Stimulated activated CD4-positive, alpha-beta T cell treated with anti-CD3 and anti-CD28 coated beads, Interleukin-12 subunit alpha, Interleukin-12 subunit beta, amount 100 ng/mL, for 4 hours (primary cell): ENCODE results near the gene DAGLB.
"Not testable (repeated sequence)": the region's sequence is repeated elsewhere in the genome, so short reads cannot be mapped to it uniquely, and the experiment has no call there.

Source experiments
- DNase-seq: peaks from one replicate; pipeline ENCODE4 v3.0.0-alpha.2; 2020

DAGLB gene, protein sequence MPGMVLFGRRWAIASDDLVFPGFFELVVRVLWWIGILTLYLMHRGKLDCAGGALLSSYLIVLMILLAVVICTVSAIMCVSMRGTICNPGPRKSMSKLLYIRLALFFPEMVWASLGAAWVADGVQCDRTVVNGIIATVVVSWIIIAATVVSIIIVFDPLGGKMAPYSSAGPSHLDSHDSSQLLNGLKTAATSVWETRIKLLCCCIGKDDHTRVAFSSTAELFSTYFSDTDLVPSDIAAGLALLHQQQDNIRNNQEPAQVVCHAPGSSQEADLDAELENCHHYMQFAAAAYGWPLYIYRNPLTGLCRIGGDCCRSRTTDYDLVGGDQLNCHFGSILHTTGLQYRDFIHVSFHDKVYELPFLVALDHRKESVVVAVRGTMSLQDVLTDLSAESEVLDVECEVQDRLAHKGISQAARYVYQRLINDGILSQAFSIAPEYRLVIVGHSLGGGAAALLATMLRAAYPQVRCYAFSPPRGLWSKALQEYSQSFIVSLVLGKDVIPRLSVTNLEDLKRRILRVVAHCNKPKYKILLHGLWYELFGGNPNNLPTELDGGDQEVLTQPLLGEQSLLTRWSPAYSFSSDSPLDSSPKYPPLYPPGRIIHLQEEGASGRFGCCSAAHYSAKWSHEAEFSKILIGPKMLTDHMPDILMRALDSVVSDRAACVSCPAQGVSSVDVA

GRCh38 chr7:6447581-6448199 lies at the start of gene DAGLB:
Gene DAGLB, minus strand, starts transcription at chr7:6447954. Its CDS starts 112 bp downstream, at chr7:6447842.
- DNase-seq = peak; percentile 96

GRCh38 chr7:6497637-6497905 lies 49.8 kb upstream of the DAGLB start:
- no peak for DNase-seq

DNA sequence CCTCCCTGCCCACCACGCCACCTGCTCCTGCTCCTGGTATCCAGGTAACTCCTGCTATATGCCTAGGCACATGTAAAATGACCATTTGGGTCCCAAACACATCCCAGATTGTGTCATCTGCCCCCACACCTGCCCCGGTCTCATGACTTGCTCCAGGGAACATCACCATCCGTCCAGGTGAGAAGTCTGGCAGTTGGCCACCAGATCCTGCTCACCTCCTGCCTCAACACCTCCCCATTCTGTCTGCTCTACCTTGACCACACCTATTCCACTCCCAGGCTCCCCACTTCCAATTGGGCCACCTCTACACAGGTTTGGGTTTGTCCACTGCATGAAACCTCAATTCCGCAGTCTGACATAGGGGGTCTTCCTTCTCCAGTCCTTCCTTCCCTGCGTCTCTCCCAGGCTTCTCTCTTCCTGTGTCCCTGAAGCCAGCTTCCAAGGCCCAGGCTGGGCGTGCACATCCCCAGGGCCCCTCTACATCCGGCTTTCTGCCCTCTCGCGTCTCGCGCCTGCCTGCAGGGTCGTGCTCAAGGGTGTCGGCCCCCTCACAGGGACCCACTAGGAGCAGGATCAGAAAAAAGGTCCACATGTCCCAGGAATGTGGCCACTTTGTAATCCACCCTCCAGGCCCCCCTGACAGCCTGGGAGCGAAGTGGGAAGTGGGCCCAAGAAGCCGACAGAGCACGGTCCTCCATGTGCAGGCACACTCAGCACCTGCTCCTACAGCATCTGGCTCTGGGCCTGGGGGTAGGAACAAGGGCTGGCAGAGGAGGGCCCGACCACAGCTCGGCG lies 49.3 kb upstream of the DAGLB start:
- DNase-seq = no peak

- no peak for DNase-seq
Observed at GRCh38 chr7:6495597-6496262, 48.0 kb upstream of the DAGLB start.

DNA sequence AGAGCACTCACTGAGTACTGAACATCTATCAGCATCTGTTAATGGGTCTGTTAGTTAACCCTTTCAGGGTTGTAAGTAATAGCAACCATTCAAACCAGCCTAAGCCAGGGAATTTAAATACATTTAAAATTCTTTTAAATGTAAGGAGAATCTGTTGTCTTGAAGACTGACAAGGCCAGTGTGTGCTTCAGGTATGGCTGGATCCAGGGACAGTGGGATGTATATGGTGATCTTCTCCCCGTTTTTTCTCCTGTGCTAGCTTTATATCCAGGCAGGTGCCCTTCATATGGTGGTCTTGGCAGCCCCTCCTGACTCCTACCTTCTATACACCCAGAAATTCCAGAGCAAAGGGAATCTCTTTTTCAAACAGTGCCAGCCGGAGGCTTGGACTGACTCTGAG lies 46.6 kb upstream of the DAGLB start:
- no peak for DNase-seq

DNA sequence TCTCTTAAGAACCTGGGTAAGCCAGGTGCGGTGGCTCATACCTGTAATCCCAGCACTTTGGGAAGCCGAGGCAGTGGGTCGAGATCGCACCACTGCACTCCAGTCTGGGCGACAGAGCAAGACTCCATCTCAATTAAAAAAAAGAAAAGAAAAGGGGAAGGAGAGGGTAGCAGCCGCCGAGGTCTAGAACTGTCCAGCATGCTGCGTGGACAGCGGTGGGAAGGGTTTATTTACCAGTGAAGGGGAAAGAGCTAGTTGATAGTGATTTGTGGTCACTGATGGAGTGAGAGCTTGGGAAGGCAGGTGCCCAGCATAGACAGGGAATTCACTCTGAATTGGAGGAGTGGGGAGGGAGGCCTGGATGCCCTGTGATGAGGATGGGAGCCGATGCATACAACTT lies 43.4 kb upstream of the DAGLB start:
- DNase-seq = no peak

- no peak for DNase-seq
Observed at GRCh38 chr7:6489612-6490011, 41.9 kb upstream of the DAGLB start.

GRCh38 chr7:6487184-6487545 lies 39.4 kb upstream of the DAGLB start:
- DNase-seq = no peak

- DNase-seq = no peak
Observed at GRCh38 chr7:6486438-6487183, 38.9 kb upstream of the DAGLB start.

DNA sequence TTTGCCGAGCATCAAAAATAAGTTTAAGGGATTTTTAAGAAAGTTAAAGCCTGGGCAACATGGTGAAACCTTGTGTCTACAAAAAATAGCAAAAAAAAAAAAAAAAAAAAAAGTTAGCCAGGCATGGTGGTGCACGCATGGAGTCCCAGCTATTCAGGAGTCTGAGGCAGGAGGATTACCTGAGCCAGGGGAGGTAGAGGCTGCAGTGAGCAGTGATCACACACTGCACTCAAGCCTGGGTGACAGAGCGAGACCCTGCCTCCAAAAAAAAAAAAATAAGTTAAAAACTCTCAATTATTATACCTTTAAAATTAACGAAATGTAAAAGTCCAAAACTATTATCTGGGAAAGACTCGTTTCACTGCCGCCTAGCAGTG lies 35.0 kb upstream of the DAGLB start:
- DNase-seq = no peak

- DNase-seq = no peak
Observed at GRCh38 chr7:6482307-6482706, 34.6 kb upstream of the DAGLB start.

DNA sequence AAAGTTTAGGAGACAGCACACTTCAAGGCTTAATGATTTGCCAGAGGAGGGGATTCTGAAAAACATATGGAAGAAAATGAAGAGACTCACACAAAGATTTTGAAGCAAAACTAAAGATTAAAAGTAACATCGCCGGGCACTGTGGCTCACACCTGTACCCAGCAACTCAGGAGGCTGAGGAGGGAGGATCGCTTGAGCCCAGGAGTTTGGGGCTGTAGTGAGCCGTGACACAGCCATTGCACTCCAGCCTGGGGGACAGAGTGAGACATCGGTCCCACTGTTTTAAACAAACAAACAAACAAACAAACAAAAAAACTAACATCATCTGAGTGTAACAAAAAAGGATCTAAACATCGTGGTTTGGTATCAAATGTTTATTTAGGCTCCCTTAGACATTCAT lies 33.7 kb upstream of the DAGLB start:
- DNase-seq = no peak

DNA sequence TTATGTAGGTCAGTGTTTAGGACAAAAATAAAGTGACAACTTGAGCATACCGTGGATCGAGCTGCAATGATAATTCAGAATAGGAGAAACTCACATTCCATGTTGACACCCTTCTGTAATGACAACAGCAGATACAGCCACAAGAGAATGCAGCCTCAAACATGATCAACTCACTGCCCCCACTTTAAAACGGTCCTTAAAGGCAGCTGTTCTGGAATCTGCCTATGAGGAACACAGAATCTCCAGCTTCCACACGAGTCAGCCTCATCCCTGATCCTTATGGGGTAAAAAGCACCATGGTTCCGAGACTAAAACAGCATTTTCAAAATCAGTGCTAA lies 32.5 kb upstream of the DAGLB start:
- DNase-seq = no peak

DNA sequence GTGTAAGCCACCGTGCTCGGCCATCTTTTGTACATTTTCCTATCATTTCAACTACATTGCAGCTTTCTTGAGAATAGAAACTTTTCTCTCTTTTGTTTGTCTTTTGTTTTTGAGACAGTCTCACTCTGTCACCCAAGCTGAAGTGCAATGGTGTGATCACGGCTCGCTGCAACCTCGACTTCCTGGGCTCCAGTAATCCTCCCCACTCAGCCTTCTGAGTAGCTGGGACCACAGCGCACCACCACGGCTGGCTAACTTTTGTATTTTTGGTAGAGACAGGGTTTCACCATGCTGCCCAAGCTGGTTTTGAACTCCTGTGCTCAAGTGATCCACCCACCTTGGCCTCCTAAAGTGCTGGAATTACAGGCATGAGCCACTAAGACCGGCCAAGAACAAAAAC lies 31.3 kb upstream of the DAGLB start:
- no peak for DNase-seq

DNA sequence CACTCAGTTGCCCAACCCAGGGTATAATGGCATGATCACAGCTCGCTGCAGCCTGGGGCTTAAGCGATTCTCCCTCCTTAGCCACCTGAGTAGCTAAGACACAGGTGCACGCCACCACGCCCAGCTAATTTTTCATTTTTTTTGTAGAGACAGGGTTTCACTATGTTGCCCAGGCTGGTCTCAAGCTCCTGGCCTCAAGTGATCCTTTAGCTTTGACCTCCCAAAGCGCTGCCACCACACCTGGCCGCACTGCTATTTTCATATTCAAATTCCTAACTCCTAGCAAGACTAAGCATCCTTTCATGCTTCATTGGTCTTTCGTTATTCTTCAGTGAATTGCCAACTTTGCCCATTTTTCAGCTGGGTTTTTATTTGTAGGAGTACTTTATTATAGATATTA lies 30.4 kb upstream of the DAGLB start:
- DNase-seq = no peak

- DNase-seq = no peak
Observed at GRCh38 chr7:6477318-6477660, 29.5 kb upstream of the DAGLB start.

DNA sequence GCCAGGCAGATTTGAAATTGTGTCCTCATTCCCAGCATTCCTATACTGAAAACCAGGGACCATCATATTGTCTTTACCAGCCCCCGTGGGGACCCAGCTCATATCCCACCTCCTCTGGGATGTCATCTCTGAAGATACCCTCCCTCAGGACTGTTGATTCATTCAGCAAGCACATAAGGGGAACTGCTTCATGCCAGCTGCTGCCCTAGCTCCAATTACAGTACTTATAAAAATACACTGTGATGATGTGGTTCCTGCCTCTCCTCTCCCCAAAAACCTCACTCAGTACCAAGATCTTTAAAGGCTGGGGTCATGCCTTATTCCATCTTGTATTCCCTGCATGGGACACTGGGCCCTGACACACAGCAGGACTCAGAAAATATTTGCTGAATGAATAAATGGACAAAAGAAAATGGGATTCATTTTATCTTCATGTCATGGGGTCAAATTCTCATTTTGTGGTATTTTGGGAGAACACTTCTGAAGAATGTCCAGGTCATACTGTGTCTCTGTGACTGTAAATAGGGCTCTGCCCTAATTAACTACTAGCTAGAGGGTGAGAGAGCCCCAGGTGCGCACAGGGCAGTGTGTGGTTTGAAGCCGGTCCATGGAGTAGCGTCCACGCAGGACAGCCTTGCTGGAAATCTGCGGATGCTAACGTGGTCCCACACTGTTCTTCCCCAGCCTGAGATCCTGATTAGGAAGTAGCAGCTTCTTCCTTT lies 29.0 kb upstream of the DAGLB start:
- no peak for DNase-seq

GRCh38 chr7:6475433-6476186 lies 27.9 kb upstream of the DAGLB start:
- DNase-seq = no peak

DNA sequence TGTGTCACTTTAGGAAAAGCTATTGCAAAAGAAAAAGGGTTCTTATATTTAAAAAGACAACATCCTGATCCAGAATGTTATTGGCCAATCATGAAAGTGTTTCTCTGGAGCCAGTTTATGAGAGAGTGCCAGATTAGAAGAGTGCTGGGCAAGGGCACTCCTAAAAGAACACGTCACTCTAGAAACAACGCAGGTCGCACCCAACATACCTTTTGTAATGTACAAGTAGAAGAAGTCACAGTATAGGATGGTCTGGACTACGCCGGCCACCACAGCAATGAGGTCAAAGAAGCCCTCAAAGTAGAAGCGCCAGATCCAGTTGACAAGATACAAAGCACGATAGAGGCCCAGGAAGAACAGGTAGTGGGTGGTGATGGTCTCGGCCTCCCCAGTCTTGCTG lies 18.1 kb upstream of the DAGLB start:
- no peak for DNase-seq

- DNase-seq = not testable (repeated sequence)
Observed at GRCh38 chr7:6463609-6464008, 15.9 kb upstream of the DAGLB start.

- no peak for DNase-seq
Observed at GRCh38 chr7:6461946-6462550, 14.3 kb upstream of the DAGLB start.
